ENCODE results near the gene SLC1A7. TPM values are rescaled to one million over a fixed set of nuclear protein-coding genes. Genes with fewer than 3 reads are reported as not detected.

SLC1A7 gene
- total and polyA plus RNA-seq, 4 experiments from 2014 or later, result not detected

- H3K27me3 Mint-ChIP-seq, result no peaks in the 10 kb centered on the region
- no peak overlapping the region for H3K27ac Mint-ChIP-seq
- ChIA-PET POLR2A (ENCODE audit: partially characterized antibody) (no interaction called here), CTCF (ENCODE audit: partially characterized antibody) (no interaction called here)
- Histone ChIP-seq H3K9me3 (ENCODE audit: control insufficient read depth in 1 of 2, low read length in 2 of 2) (no peaks in the 10 kb centered on the region), H3K4me1 (ENCODE audit: insufficient read depth, low read length) (no peaks in the 10 kb centered on the region), H3K4me3 (ENCODE audit: low read length in 2 of 2) (no peak overlapping the region), H3K27ac (ENCODE audit: low read depth, low read length) (no peak overlapping the region), H3K36me3 (ENCODE audit: insufficient read depth, low read length) (peaks cover 15% of the 10 kb centered on the region), H3K27me3 (ENCODE audit: insufficient read depth, low read length) (no peaks in the 10 kb centered on the region)
- no peak overlapping the region for H3K4me3 Mint-ChIP-seq
- DNase-seq, result no peak
- H3K36me3 Mint-ChIP-seq, result peaks cover 57 to 71% of the 10 kb centered on the region in 2 donors
- H3K4me1 Mint-ChIP-seq, result peaks cover 0 to 1% (median 0%) of the 10 kb centered on the region in 4 donors
- peaks cover 0 to 4% (median 0%) of the 10 kb centered on the region in 8 donors for H3K9me3 Mint-ChIP-seq
- intact Hi-C loops (cut with micrococcal nuclease), result no loop called here
Observed at GRCh38 chr1:53051676-53052075, 90.8 kb downstream of the SLC1A7 start.

- peaks cover 68% of the 10 kb centered on the region in 2 donors for H3K36me3 Mint-ChIP-seq
- peaks cover 0 to 4% (median 0%) of the 10 kb centered on the region in 8 donors for H3K9me3 Mint-ChIP-seq
- no peak overlapping the region for H3K4me3 ChIP-seq (ENCODE audit: low read length in 2 of 2)
- no peak for DNase-seq
- H3K36me3 ChIP-seq (ENCODE audit: insufficient read depth, low read length), result peaks cover 16% of the 10 kb centered on the region
- H3K4me3 Mint-ChIP-seq, result no peak overlapping the region
- H3K9me3 ChIP-seq (ENCODE audit: control insufficient read depth in 1 of 2, low read length in 2 of 2), result no peaks in the 10 kb centered on the region
- ChIA-PET CTCF (ENCODE audit: partially characterized antibody) (no interaction called here), POLR2A (ENCODE audit: partially characterized antibody) (no interaction called here)
- H3K27ac Mint-ChIP-seq, result no peak overlapping the region
- intact Hi-C loops (cut with micrococcal nuclease), result no loop called here
- H3K27ac ChIP-seq (ENCODE audit: low read depth, low read length), result no peak overlapping the region
- H3K4me1 ChIP-seq (ENCODE audit: insufficient read depth, low read length), result no peaks in the 10 kb centered on the region
- H3K27me3 Mint-ChIP-seq, result no peaks in the 10 kb centered on the region
- H3K27me3 ChIP-seq (ENCODE audit: insufficient read depth, low read length), result no peaks in the 10 kb centered on the region
- peaks cover 0 to 1% (median 0%) of the 10 kb centered on the region in 4 donors for H3K4me1 Mint-ChIP-seq
Observed at GRCh38 chr1:53050310-53050709, 92.1 kb downstream of the SLC1A7 start.

GRCh38 chr1:53049574-53049967 is 92.9 kb downstream of the SLC1A7 start:
- intact Hi-C loops (cut with micrococcal nuclease), result no loop called here
- Histone ChIP-seq H3K4me3 (ENCODE audit: low read length in 2 of 2) (no peak overlapping the region), H3K36me3 (ENCODE audit: insufficient read depth, low read length) (peaks cover 16% of the 10 kb centered on the region), H3K9me3 (ENCODE audit: control insufficient read depth in 1 of 2, low read length in 2 of 2) (no peaks in the 10 kb centered on the region), H3K27me3 (ENCODE audit: insufficient read depth, low read length) (no peaks in the 10 kb centered on the region), H3K4me1 (ENCODE audit: insufficient read depth, low read length) (no peaks in the 10 kb centered on the region), H3K27ac (ENCODE audit: low read depth, low read length) (no peak overlapping the region)
- Mint-ChIP-seq H3K27me3 (no peaks in the 10 kb centered on the region), H3K4me1 (peaks cover 0 to 1% (median 0%) of the 10 kb centered on the region in 4 donors), H3K4me3 (no peak overlapping the region), H3K36me3 (peaks cover 64 to 73% of the 10 kb centered on the region in 2 donors), H3K9me3 (peaks cover 0 to 4% (median 0%) of the 10 kb centered on the region in 8 donors), H3K27ac (no peak overlapping the region)
- ChIA-PET POLR2A (ENCODE audit: partially characterized antibody) (no interaction called here), CTCF (ENCODE audit: partially characterized antibody) (no interaction called here)
- DNase-seq, result no peak

- no peak overlapping the region for H3K27ac Mint-ChIP-seq
Observed at GRCh38 chr1:53048960-53049573, 93.4 kb downstream of the SLC1A7 start.

GRCh38 chr1:53047737-53048736 is 94.4 kb downstream of the SLC1A7 start:
- H3K4me1 ChIP-seq (ENCODE audit: insufficient read depth, low read length), result no peaks in the 10 kb centered on the region
- no peak for DNase-seq
- intact Hi-C loops (cut with micrococcal nuclease), result no loop called here
- peaks cover 16% of the 10 kb centered on the region for H3K36me3 ChIP-seq (ENCODE audit: insufficient read depth, low read length)
- H3K9me3 Mint-ChIP-seq, result peaks cover 0 to 2% (median 0%) of the 10 kb centered on the region in 8 donors
- H3K4me3 Mint-ChIP-seq, result peak overlapping the region in 1 of 8 donors; percentile 60
- no peak overlapping the region for H3K4me3 ChIP-seq (ENCODE audit: low read length in 2 of 2)
- POLR2A ChIA-PET (ENCODE audit: partially characterized antibody), result no interaction called here
- no peak overlapping the region for H3K27ac ChIP-seq (ENCODE audit: low read depth, low read length)
- H3K4me1 Mint-ChIP-seq, result peaks cover 0 to 1% (median 0%) of the 10 kb centered on the region in 4 donors
- H3K36me3 Mint-ChIP-seq, result peaks cover 54 to 70% of the 10 kb centered on the region in 2 donors
- no peaks in the 10 kb centered on the region for H3K27me3 Mint-ChIP-seq
- H3K27ac Mint-ChIP-seq, result peak overlapping the region in 2 of 7 donors; percentile 3 to 38
- H3K9me3 ChIP-seq (ENCODE audit: control insufficient read depth in 1 of 2, low read length in 2 of 2), result no peaks in the 10 kb centered on the region
- no peaks in the 10 kb centered on the region for H3K27me3 ChIP-seq (ENCODE audit: insufficient read depth, low read length)
- CTCF ChIA-PET (ENCODE audit: partially characterized antibody), result no interaction called here

More at GRCh38 chr1:53048960-53049573, 93.4 kb downstream of the SLC1A7 start:
- intact Hi-C loops (cut with micrococcal nuclease), result no loop called here
- no peaks in the 10 kb centered on the region for H3K27me3 Mint-ChIP-seq
- no peak for DNase-seq
- peaks cover 0 to 1% (median 0%) of the 10 kb centered on the region in 4 donors for H3K4me1 Mint-ChIP-seq
- no peaks in the 10 kb centered on the region for H3K9me3 ChIP-seq (ENCODE audit: control insufficient read depth in 1 of 2, low read length in 2 of 2)
- no peak overlapping the region for H3K4me3 Mint-ChIP-seq
- ChIA-PET CTCF (ENCODE audit: partially characterized antibody) (no interaction called here), POLR2A (ENCODE audit: partially characterized antibody) (no interaction called here)
- no peak overlapping the region for H3K4me3 ChIP-seq (ENCODE audit: low read length in 2 of 2)
- no peaks in the 10 kb centered on the region for H3K27me3 ChIP-seq (ENCODE audit: insufficient read depth, low read length)
- no peaks in the 10 kb centered on the region for H3K4me1 ChIP-seq (ENCODE audit: insufficient read depth, low read length)
- H3K36me3 Mint-ChIP-seq, result peaks cover 59 to 72% of the 10 kb centered on the region in 2 donors
- no peak overlapping the region for H3K27ac ChIP-seq (ENCODE audit: low read depth, low read length)
- peaks cover 0 to 4% (median 0%) of the 10 kb centered on the region in 8 donors for H3K9me3 Mint-ChIP-seq
- H3K36me3 ChIP-seq (ENCODE audit: insufficient read depth, low read length), result peaks cover 16% of the 10 kb centered on the region

- no peaks in the 10 kb centered on the region for H3K9me3 ChIP-seq (ENCODE audit: control insufficient read depth in 1 of 2, low read length in 2 of 2)
- peaks cover 0 to 2% (median 0%) of the 10 kb centered on the region in 8 donors for H3K9me3 Mint-ChIP-seq
- POLR2A ChIA-PET (ENCODE audit: partially characterized antibody), result no interaction called here
- intact Hi-C loops (cut with micrococcal nuclease), result no loop called here
- no peaks in the 10 kb centered on the region for H3K4me1 ChIP-seq (ENCODE audit: insufficient read depth, low read length)
- H3K27me3 ChIP-seq (ENCODE audit: insufficient read depth, low read length), result no peaks in the 10 kb centered on the region
- peaks cover 0 to 1% (median 0%) of the 10 kb centered on the region in 4 donors for H3K4me1 Mint-ChIP-seq
- CTCF ChIA-PET (ENCODE audit: partially characterized antibody), result no interaction called here
- no peak overlapping the region for H3K4me3 Mint-ChIP-seq
- no peak for DNase-seq
- H3K27ac Mint-ChIP-seq, result peak overlapping the region in 1 of 7 donors; percentile 25
- no peaks in the 10 kb centered on the region for H3K27me3 Mint-ChIP-seq
- peaks cover 49 to 66% of the 10 kb centered on the region in 2 donors for H3K36me3 Mint-ChIP-seq
- no peak overlapping the region for H3K27ac ChIP-seq (ENCODE audit: low read depth, low read length)
- peaks cover 16% of the 10 kb centered on the region for H3K36me3 ChIP-seq (ENCODE audit: insufficient read depth, low read length)
- no peak overlapping the region for H3K4me3 ChIP-seq (ENCODE audit: low read length in 2 of 2)
Observed at GRCh38 chr1:53046930-53047329, 95.5 kb downstream of the SLC1A7 start.

- no peak for DNase-seq
- Mint-ChIP-seq H3K27ac (no peak overlapping the region), H3K4me3 (no peak overlapping the region), H3K27me3 (no peaks in the 10 kb centered on the region), H3K9me3 (peaks cover 0 to 2% (median 0%) of the 10 kb centered on the region in 8 donors), H3K36me3 (peaks cover 49 to 68% of the 10 kb centered on the region in 2 donors), H3K4me1 (peaks cover 0 to 3% (median 0%) of the 10 kb centered on the region in 4 donors)
- H3K36me3 ChIP-seq (ENCODE audit: insufficient read depth, low read length), result peaks cover 8% of the 10 kb centered on the region
- no peaks in the 10 kb centered on the region for H3K4me1 ChIP-seq (ENCODE audit: insufficient read depth, low read length)
- H3K27me3 ChIP-seq (ENCODE audit: insufficient read depth, low read length), result no peaks in the 10 kb centered on the region
- H3K4me3 ChIP-seq (ENCODE audit: low read length in 2 of 2), result no peak overlapping the region
- ChIA-PET CTCF (ENCODE audit: partially characterized antibody) (no interaction called here), POLR2A (ENCODE audit: partially characterized antibody) (no interaction called here)
- H3K9me3 ChIP-seq (ENCODE audit: control insufficient read depth in 1 of 2, low read length in 2 of 2), result no peaks in the 10 kb centered on the region
- intact Hi-C loops (cut with micrococcal nuclease), result no loop called here
- no peak overlapping the region for H3K27ac ChIP-seq (ENCODE audit: low read depth, low read length)
Observed at GRCh38 chr1:53044926-53045325, 97.5 kb downstream of the SLC1A7 start.
